Omental fat pad (tissue), 4 donors: Measurements from ENCODE around the gene KRTAP10-2. TPM values are rescaled to one million over a fixed set of nuclear protein-coding genes. Genes with fewer than 3 reads are reported as not detected.

Source experiments
- ATAC-seq: fragments of 150-250 bp; one replicate; pipeline ENCODE4 v1.9.1; 2016; ENCODE audit warnings: mild to moderate bottlenecking, moderate library complexity; ENCODE audit not compliant: low FRiP score
- DNase-seq: peaks from one replicate; pipeline ENCODE4 v3.0.0-alpha.2; 2019; ENCODE audit warnings: low spot score
- CTCF ChIP-seq, 3 donors: fragments of 450-650 bp; IDR thresholded peaks; one replicate each; pipeline ENCODE4 v1.5.1; 2016 to 2017; ENCODE audit warnings: antibody characterized with exemption in 3 of 3, mild to moderate bottlenecking in 3 of 3, moderate library complexity in 2 of 3
- total RNA-seq, 4 donors: library from RNA; depleted of rRNA; stranded (reverse); fragments of >200 nt; gene quantifications; one replicate each; pipeline ENCODE4 v1.1.0, GENCODE V29; 2016

KRTAP10-2 gene
- total RNA-seq, 4 donors from 2014 or later, result not detected

GRCh38 chr21:44520326-44521300 is 30.7 kb downstream of the KRTAP10-2 start:
- ATAC-seq, result no peak
- no peak for DNase-seq
- TF ChIP-seq CTCF (IDR thresholded peaks at IDR 0.05), result no peak

GRCh38 chr21:44519346-44520325 is 31.7 kb downstream of the KRTAP10-2 start:
- ATAC-seq (no peak), DNase-seq (no peak)
- no peak for TF ChIP-seq CTCF (IDR thresholded peaks at IDR 0.05)

- no peak for ATAC-seq
- TF ChIP-seq CTCF (IDR thresholded peaks at IDR 0.05), result no peak
Observed at GRCh38 chr21:44518686-44519085, 32.6 kb downstream of the KRTAP10-2 start.

GRCh38 chr21:44517175-44517899 is 34.0 kb downstream of the KRTAP10-2 start:
- ATAC-seq (no peak), DNase-seq (no peak)
- TF ChIP-seq CTCF (IDR thresholded peaks at IDR 0.05), result no peak

More at GRCh38 chr21:44518686-44519085, 32.6 kb downstream of the KRTAP10-2 start:
- DNase-seq, result no peak

GRCh38 chr21:44516828-44517174 is 34.5 kb downstream of the KRTAP10-2 start:
- no peak for TF ChIP-seq CTCF (IDR thresholded peaks at IDR 0.05)
- ATAC-seq, result no peak
- no peak for DNase-seq

- TF ChIP-seq CTCF (IDR thresholded peaks at IDR 0.05), result no peak
- ATAC-seq (no peak), DNase-seq (no peak)
Observed at GRCh38 chr21:44516342-44516741, 35.0 kb downstream of the KRTAP10-2 start.
